Measurements from ENCODE around the gene SHC1.
"Not testable (repeated sequence)": the region's sequence is repeated elsewhere in the genome, so short reads cannot be mapped to it uniquely, and the experiment has no call there.

SHC1 gene

DNA sequence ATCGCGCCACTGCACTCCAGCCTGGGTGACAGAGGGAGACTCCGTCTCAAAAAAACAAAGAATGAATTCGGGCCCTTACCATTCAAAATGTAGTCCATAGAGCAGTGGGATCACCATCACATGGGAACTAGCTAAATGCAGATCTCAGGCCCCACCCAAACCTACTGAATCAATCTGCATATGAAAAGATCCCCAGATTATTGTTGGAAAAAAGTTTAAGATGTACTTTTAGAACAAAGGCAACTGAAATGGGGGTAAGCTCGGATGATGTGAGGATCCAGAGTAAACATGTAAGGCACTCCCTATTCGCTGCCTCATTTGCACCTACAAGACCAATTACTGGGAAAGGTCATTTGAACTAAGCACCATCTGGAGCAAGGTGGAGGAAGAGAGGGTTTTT, 11.8 kb upstream of the SHC1 start:
- ChIA-PET CTCF (interaction anchor here (0.5 to 3.6 kb wide), 10 partner anchors 12 to 1337 kb away, joined by 3 to 55 read pairs (median 4); partner anchors contain the start of genes LENEP, PBXIP1, PYGO2 and SHC1), POLR2A (interaction anchor here (0.6 to 3.3 kb wide), 8 partner anchors 10 to 22 kb away, joined by 3 to 66 read pairs (median 4); partner anchors contain the start of genes CKS1B, LENEP, PYGO2 and SHC1)
- no peaks in the 10 kb centered on the region for H3K9me3 ChIP-seq (ENCODE audit: control insufficient read depth, insufficient read depth, low read depth, low read length)
- peak overlapping the region; percentile 23 for H3K4me3 ChIP-seq (ENCODE audit: low read depth, low read length)
- H3K36me3 ChIP-seq (ENCODE audit: control insufficient read depth in 2 of 2, insufficient read depth in 1 of 2, low read length in 2 of 2): peaks cover 4 to 34% of the 10 kb centered on the region in 2 experiments; a peak in 2 of 3 replicates
- H3K27ac ChIP-seq (ENCODE audit: extremely low read depth, low read depth, low read length): peak overlapping the region; percentile 73
- TF ChIP-seq MEIS1 (CRISPR knock-in tag; IDR thresholded peaks at IDR 0.05; ENCODE audit: borderline replicate concordance): no peak
- no peak for TF ChIP-seq ZBTB26 (tag by site-specific recombination; optimal IDR thresholded peaks at IDR 0.05)
- no peak for TF ChIP-seq ZNF785 (tag by site-specific recombination; IDR thresholded peaks at IDR 0.05)
- no peak for TF ChIP-seq ZNF645 (tag by site-specific recombination; IDR thresholded peaks at IDR 0.05)
- H3K4me1 ChIP-seq (ENCODE audit: control insufficient read depth, insufficient read depth, low read length): no peaks in the 10 kb centered on the region

GRCh38 chr1:154978360-154978759, 7.8 kb upstream of the SHC1 start:
- Histone ChIP-seq H3K9me3 (ENCODE audit: control insufficient read depth, insufficient read depth, low read depth, low read length) (no peaks in the 10 kb centered on the region), H3K27ac (ENCODE audit: extremely low read depth, low read depth, low read length) (no peak overlapping the region), H3K4me3 (ENCODE audit: low read depth, low read length) (no peak overlapping the region), H3K36me3 (ENCODE audit: control insufficient read depth in 2 of 2, insufficient read depth in 1 of 2, low read length in 2 of 2) (peaks cover 0 to 23% of the 10 kb centered on the region in 2 experiments; a peak in 2 of 3 replicates), H3K4me1 (ENCODE audit: control insufficient read depth, insufficient read depth, low read length) (no peaks in the 10 kb centered on the region; the same call in 1 of the 2 replicates)
- ChIA-PET POLR2A (no interaction called here), CTCF (interaction anchor here (0.6 kb wide), 1 partner anchor 147 kb away, joined by 3 read pairs; no protein-coding TSS in a partner anchor)
- TF ChIP-seq PRDM6 (tag by site-specific recombination; IDR thresholded peaks at IDR 0.05) (no peak), ZBTB21 (tag by site-specific recombination; IDR thresholded peaks at IDR 0.05) (no peak), ZNF423 (tag by site-specific recombination; IDR thresholded peaks at IDR 0.05) (no peak), ZNF324 (tag by site-specific recombination; IDR thresholded peaks at IDR 0.05) (no peak), ZBTB26 (tag by site-specific recombination; optimal IDR thresholded peaks at IDR 0.05) (no peak), ZNF114 (tag by site-specific recombination; IDR thresholded peaks at IDR 0.05) (no peak)

- ChIA-PET CTCF (interaction anchor here (1.3 kb wide), 1 partner anchor 17 kb away, joined by 3 read pairs; the partner anchor contains the start of gene PYGO2), POLR2A (interaction anchor here (1.0 kb wide), 1 partner anchor 10 kb away, joined by 3 read pairs; no protein-coding TSS in a partner anchor)
- not testable (repeated sequence) for H3K9me3 ChIP-seq (ENCODE audit: control insufficient read depth, insufficient read depth, low read depth, low read length); H3K4me3 ChIP-seq (ENCODE audit: low read depth, low read length); H3K4me1 ChIP-seq (ENCODE audit: control insufficient read depth, insufficient read depth, low read length); H3K27ac ChIP-seq (ENCODE audit: extremely low read depth, low read depth, low read length)
- peaks cover 0 to 23% of the 10 kb centered on the region in 2 experiments; a peak in 2 of 3 replicates for H3K36me3 ChIP-seq (ENCODE audit: control insufficient read depth in 2 of 2, insufficient read depth in 1 of 2, low read length in 2 of 2)
These were observed 7.2 kb upstream of the SHC1 start for GRCh38 chr1:154977762-154978161.

DNA sequence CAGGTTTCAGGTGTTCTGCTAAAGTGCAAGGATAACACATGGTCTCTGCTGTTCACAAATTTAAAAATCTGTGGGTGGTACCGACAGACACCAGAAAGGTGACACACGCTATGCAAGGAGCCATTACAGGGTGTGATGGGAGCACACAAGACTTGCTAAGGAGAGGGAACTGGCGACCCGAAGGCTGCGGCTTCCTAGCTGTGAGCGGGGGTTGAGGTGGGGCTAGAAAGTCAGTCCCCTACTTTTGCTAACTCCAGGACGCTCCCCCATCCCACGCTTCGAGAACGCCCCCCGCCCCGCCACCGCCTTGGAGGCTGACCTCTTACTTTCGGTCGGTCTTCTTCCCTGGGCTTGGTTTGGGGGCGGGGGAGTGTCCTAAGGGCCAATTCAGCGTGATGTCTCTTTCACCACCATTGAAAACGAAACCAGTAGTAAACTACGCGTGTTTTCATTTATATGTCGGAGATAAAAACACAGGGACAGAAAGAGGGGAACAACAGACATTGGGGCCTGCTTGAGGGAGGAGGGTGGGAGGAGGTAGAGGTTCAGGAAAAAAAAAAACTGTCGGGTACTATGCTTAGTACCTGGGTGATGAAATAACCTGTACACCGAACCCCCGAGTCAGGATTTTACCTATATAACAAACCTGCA, 5.0 kb upstream of the SHC1 start:
- H3K36me3 ChIP-seq (ENCODE audit: control insufficient read depth in 2 of 2, insufficient read depth in 1 of 2, low read length in 2 of 2): peaks cover 0 to 20% of the 10 kb centered on the region in 2 experiments; a peak in 2 of 3 replicates
- H3K27ac ChIP-seq (ENCODE audit: extremely low read depth, low read depth, low read length): peak overlapping the region; percentile 76; the same call in 1 of the 2 replicates
- POLR2A ChIA-PET: interaction anchor here (2.2 to 6.0 kb wide), 3 partner anchors 8 to 26 kb away, joined by 9 to 66 read pairs (median 14); partner anchors contain the start of genes FLAD1, LENEP and ZBTB7B
- peak overlapping the region; percentile 67 for H3K4me3 ChIP-seq (ENCODE audit: low read depth, low read length)
- CTCF ChIA-PET: interaction anchor here (0.6 to 1.0 kb wide), 3 partner anchors 66 to 86 kb away, joined by 3 to 5 read pairs (median 4); partner anchors contain the start of gene ADAM15
- no peaks in the 10 kb centered on the region for H3K9me3 ChIP-seq (ENCODE audit: control insufficient read depth, insufficient read depth, low read depth, low read length)
- H3K4me1 ChIP-seq (ENCODE audit: control insufficient read depth, insufficient read depth, low read length): peaks cover 9% of the 10 kb centered on the region
- TF ChIP-seq ZNF830 (tag by site-specific recombination; IDR thresholded peaks at IDR 0.05; ENCODE audit: low read depth) (no peak), ZEB2 (tag by site-specific recombination; IDR thresholded peaks at IDR 0.05) (no peak), PRDM10 (tag by site-specific recombination; IDR thresholded peaks at IDR 0.05) (peak; percentile 10; the same call in 1 of the 2 replicates), ZNF184 (tag by site-specific recombination; IDR thresholded peaks at IDR 0.05) (no peak), TCF7L2 (IDR thresholded peaks at IDR 0.05; ENCODE audit: borderline replicate concordance, low read depth, low read length) (no peak), ZXDB (tag by site-specific recombination; IDR thresholded peaks at IDR 0.05) (no peak)

Measured in HEK293 (cell line).